ENCODE data around the gene ZDHHC7.

GRCh38 chr16:85051067-85051581 lies 39.8 kb upstream of the ZDHHC7 start:
- TF ChIP-seq CTCF (IDR thresholded peaks at IDR 0.05; ENCODE audit: insufficient read depth, low read depth, low read length) (no peak), EZH2 (IDR thresholded peaks at IDR 0.05; ENCODE audit: insufficient read depth, low read length) (no peak)

Measured in astrocyte (in vitro differentiated cells and primary cell).